Esophagus squamous epithelium (tissue), 4 donors: ENCODE results near the gene COMMD3.

ENCODE experiments used
- CTCF ChIP-seq, 6 experiments: fragments of 450-650 bp in 4 of 6; fragments of 200-600 bp in 2 of 6; sonication (generic) in 2 of 6; IDR thresholded peaks; one replicate each; pipeline ENCODE4 v1.5.1; 2016 to 2019; ENCODE audit warnings: antibody characterized with exemption in 6 of 6, mild to moderate bottlenecking in 4 of 6, moderate library complexity in 4 of 6
- POLR2A ChIP-seq, 4 donors: fragments of 450-650 bp; IDR thresholded peaks; one replicate each; pipeline ENCODE4 v1.6.1; 2017; ENCODE audit warnings: antibody characterized with exemption in 4 of 4, mild to moderate bottlenecking in 4 of 4, moderate library complexity in 3 of 4

- peak in 1 of 6 experiments; percentile 5 for TF ChIP-seq CTCF (IDR thresholded peaks at IDR 0.05)
- TF ChIP-seq POLR2A (IDR thresholded peaks at IDR 0.05), result no peak
Observed at GRCh38 chr10:22319980-22320558, 3.9 kb downstream of the COMMD3 start.
